T-helper 17 cell (primary cell): ENCODE measurements around the gene PARD3B. TPM values are rescaled to one million over a fixed set of nuclear protein-coding genes. Genes with fewer than 3 reads are reported as not detected.

Experiments used
- ATAC-seq: fragments of 150-1000 bp; cut with Tn5 transposase; 2 replicates; pipeline ENCODE4 v1.10.0; 2021; ENCODE audit warnings: mild to moderate bottlenecking, moderate library complexity
- DNase-seq, 3 donors: peaks; one replicate each; pipeline versions ENCODE4 v3.0.0 to v3.0.0-alpha.2; 2020 to 2021
- H3K9me3 ChIP-seq: one replicate; pipeline ENCODE4 v1.7.0; 2013; ENCODE audit warnings: low read length, mild to moderate bottlenecking; ENCODE audit not compliant: control insufficient read depth, poor library complexity, severe bottlenecking
- H3K27ac Mint-ChIP-seq: one replicate; pipeline ENCODE4 v1.8.0; 2022; ENCODE audit warnings: mild to moderate bottlenecking, moderate library complexity, mixed read lengths
- H3K27me3 Mint-ChIP-seq: one replicate; pipeline ENCODE4 v1.8.0; 2022; ENCODE audit warnings: mixed read lengths
- H3K36me3 Mint-ChIP-seq: one replicate; pipeline ENCODE4 v1.8.0; 2022; ENCODE audit warnings: low read depth, mixed read lengths
- H3K4me1 Mint-ChIP-seq: one replicate; pipeline ENCODE4 v1.8.0; 2022; ENCODE audit warnings: mild to moderate bottlenecking, mixed read lengths
- H3K4me3 Mint-ChIP-seq: one replicate; pipeline ENCODE4 v1.8.0; 2022; ENCODE audit warnings: mild to moderate bottlenecking, moderate library complexity, mixed read lengths
- total RNA-seq, 4 donors: library from RNA in 2 of 4; stranded (reverse) in 2 of 4; gene quantifications; one replicate each; pipeline ENCODE4 v1.2.3 and lab custom pipeline; 2022 to 2026

PARD3B gene
- total RNA-seq, 2 donors from 2014 or later: 1.5 to 3.0 TPM

- ATAC-seq (no peak), DNase-seq (no peak)
- H3K4me1 Mint-ChIP-seq: no peaks in the 10 kb centered on the region
- H3K9me3 ChIP-seq: no peaks in the 10 kb centered on the region
- H3K4me3 Mint-ChIP-seq: no peak overlapping the region
- H3K27ac Mint-ChIP-seq: no peak overlapping the region
- H3K36me3 Mint-ChIP-seq: no peaks in the 10 kb centered on the region
- H3K27me3 Mint-ChIP-seq: peaks cover 12% of the 10 kb centered on the region
Measured at GRCh38 chr2:204529795-204530463, 15.3 kb upstream of the PARD3B start.

- H3K4me3 Mint-ChIP-seq: no peak overlapping the region
- H3K9me3 ChIP-seq: no peaks in the 10 kb centered on the region
- ATAC-seq (no peak), DNase-seq (no peak)
- no peak overlapping the region for H3K27ac Mint-ChIP-seq
- peaks cover 12% of the 10 kb centered on the region for H3K27me3 Mint-ChIP-seq
- H3K36me3 Mint-ChIP-seq: no peaks in the 10 kb centered on the region
- no peaks in the 10 kb centered on the region for H3K4me1 Mint-ChIP-seq
Measured at GRCh38 chr2:204530464-204530805, 14.8 kb upstream of the PARD3B start.

GRCh38 chr2:204533629-204534370 lies 11.5 kb upstream of the PARD3B start:
- Mint-ChIP-seq H3K4me1 (no peaks in the 10 kb centered on the region), H3K4me3 (no peak overlapping the region), H3K27me3 (peaks cover 17% of the 10 kb centered on the region)

GRCh38 chr2:204535356-204535755 lies 9.9 kb upstream of the PARD3B start:
- peaks cover 17% of the 10 kb centered on the region for H3K27me3 Mint-ChIP-seq
- H3K4me1 Mint-ChIP-seq: no peaks in the 10 kb centered on the region
- no peak overlapping the region for H3K27ac Mint-ChIP-seq
- H3K4me3 Mint-ChIP-seq: no peak overlapping the region
- no peak for DNase-seq
- no peaks in the 10 kb centered on the region for H3K9me3 ChIP-seq
- H3K36me3 Mint-ChIP-seq: no peaks in the 10 kb centered on the region
- ATAC-seq: no peak

More at GRCh38 chr2:204533629-204534370, 11.5 kb upstream of the PARD3B start:
- ATAC-seq (no peak), DNase-seq (no peak)
- H3K36me3 Mint-ChIP-seq: no peaks in the 10 kb centered on the region
- no peaks in the 10 kb centered on the region for H3K9me3 ChIP-seq
- H3K27ac Mint-ChIP-seq: no peak overlapping the region

GRCh38 chr2:204535764-204536163 lies 9.5 kb upstream of the PARD3B start:
- no peaks in the 10 kb centered on the region for H3K9me3 ChIP-seq
- Mint-ChIP-seq H3K27ac (no peak overlapping the region), H3K27me3 (peaks cover 17% of the 10 kb centered on the region), H3K4me1 (no peaks in the 10 kb centered on the region), H3K36me3 (no peaks in the 10 kb centered on the region), H3K4me3 (no peak overlapping the region)
- ATAC-seq (no peak), DNase-seq (no peak)

- H3K4me3 Mint-ChIP-seq: no peak overlapping the region
- peaks cover 1% of the 10 kb centered on the region for H3K36me3 Mint-ChIP-seq
- ATAC-seq: no peak
- no peaks in the 10 kb centered on the region for H3K9me3 ChIP-seq
- peaks cover 11% of the 10 kb centered on the region for H3K27me3 Mint-ChIP-seq
- H3K27ac Mint-ChIP-seq: no peak overlapping the region
- no peaks in the 10 kb centered on the region for H3K4me1 Mint-ChIP-seq
- DNase-seq: no peak
Measured at GRCh38 chr2:204538182-204539018, 6.9 kb upstream of the PARD3B start.

GRCh38 chr2:204539019-204539385 lies 6.3 kb upstream of the PARD3B start:
- H3K36me3 Mint-ChIP-seq: peaks cover 2% of the 10 kb centered on the region
- H3K9me3 ChIP-seq: no peaks in the 10 kb centered on the region
- H3K27ac Mint-ChIP-seq: no peak overlapping the region
- DNase-seq: no peak
- ATAC-seq: no peak
- no peak overlapping the region for H3K4me3 Mint-ChIP-seq
- H3K27me3 Mint-ChIP-seq: peaks cover 17% of the 10 kb centered on the region
- H3K4me1 Mint-ChIP-seq: no peaks in the 10 kb centered on the region

- ATAC-seq: no peak
- H3K4me1 Mint-ChIP-seq: peaks cover 11% of the 10 kb centered on the region
- no peaks in the 10 kb centered on the region for H3K9me3 ChIP-seq
- H3K4me3 Mint-ChIP-seq: no peak overlapping the region
- peaks cover 2% of the 10 kb centered on the region for H3K36me3 Mint-ChIP-seq
- peaks cover 23% of the 10 kb centered on the region for H3K27me3 Mint-ChIP-seq
- H3K27ac Mint-ChIP-seq: no peak overlapping the region
- DNase-seq: no peak
Measured at GRCh38 chr2:204541637-204542036, 3.6 kb upstream of the PARD3B start.

- Mint-ChIP-seq H3K27ac (no peak overlapping the region), H3K4me1 (peaks cover 11% of the 10 kb centered on the region), H3K36me3 (peaks cover 2% of the 10 kb centered on the region), H3K27me3 (peaks cover 23% of the 10 kb centered on the region), H3K4me3 (peak overlapping the region; percentile 64)
- DNase-seq: no peak
- H3K9me3 ChIP-seq: no peaks in the 10 kb centered on the region
- ATAC-seq: no peak
Measured at GRCh38 chr2:204542982-204543608, 2.2 kb upstream of the PARD3B start.

- H3K27ac Mint-ChIP-seq: no peak overlapping the region
Measured at GRCh38 chr2:204545861-204546735, 823 bp downstream of the PARD3B start.

GRCh38 chr2:204550751-204551511 lies 5.7 kb downstream of the PARD3B start:
- no peaks in the 10 kb centered on the region for H3K27me3 Mint-ChIP-seq
- no peak for DNase-seq
- H3K9me3 ChIP-seq: no peaks in the 10 kb centered on the region
- peaks cover 7% of the 10 kb centered on the region for H3K4me1 Mint-ChIP-seq
- H3K36me3 Mint-ChIP-seq: no peaks in the 10 kb centered on the region
- H3K27ac Mint-ChIP-seq: no peak overlapping the region
- ATAC-seq: no peak
- H3K4me3 Mint-ChIP-seq: no peak overlapping the region

More at GRCh38 chr2:204545861-204546735, 823 bp downstream of the PARD3B start:
- Mint-ChIP-seq H3K27me3 (peaks cover 23% of the 10 kb centered on the region), H3K4me3 (peak overlapping the region; percentile 85), H3K4me1 (peaks cover 11% of the 10 kb centered on the region), H3K36me3 (peaks cover 2% of the 10 kb centered on the region)
- ATAC-seq: peak; percentile 30
- no peaks in the 10 kb centered on the region for H3K9me3 ChIP-seq
- no peak for DNase-seq

GRCh38 chr2:204551512-204551863 lies 6.2 kb downstream of the PARD3B start:
- no peaks in the 10 kb centered on the region for H3K36me3 Mint-ChIP-seq
- ATAC-seq: no peak
- H3K4me3 Mint-ChIP-seq: no peak overlapping the region
- H3K27me3 Mint-ChIP-seq: no peaks in the 10 kb centered on the region
- no peak overlapping the region for H3K27ac Mint-ChIP-seq
- no peaks in the 10 kb centered on the region for H3K9me3 ChIP-seq
- DNase-seq: no peak
- H3K4me1 Mint-ChIP-seq: peaks cover 3% of the 10 kb centered on the region
